Measurements from ENCODE around the gene PET100.

PET100 gene

GRCh38 chr19:7645163-7645562 lies 15.6 kb downstream of the PET100 start:
- DNase-seq, result no peak
- Mint-ChIP-seq H3K27me3 (peaks cover 3% of the 10 kb centered on the region), H3K4me3 (no peak overlapping the region), H3K4me1 (peaks cover under 1% of the 10 kb centered on the region), H3K27ac (no peak overlapping the region), H3K9me3 (peaks cover 2% of the 10 kb centered on the region), H3K36me3 (peaks cover 15% of the 10 kb centered on the region)
- CTCF ChIA-PET, result interaction anchor here (1.4 kb wide), 1 partner anchor 36 kb away, joined by 3 read pairs; the partner anchor contains the start of gene TRAPPC5

- no peak overlapping the region for H3K27ac Mint-ChIP-seq
- H3K4me1 Mint-ChIP-seq, result no peaks in the 10 kb centered on the region
- CTCF ChIA-PET, result no interaction called here
- DNase-seq, result no peak
- H3K9me3 Mint-ChIP-seq, result no peaks in the 10 kb centered on the region
- H3K4me3 Mint-ChIP-seq, result no peak overlapping the region
- peaks cover 9% of the 10 kb centered on the region for H3K27me3 Mint-ChIP-seq
- H3K36me3 Mint-ChIP-seq, result peaks cover 11% of the 10 kb centered on the region
Observed at GRCh38 chr19:7645656-7646425, 16.2 kb downstream of the PET100 start.

DNA sequence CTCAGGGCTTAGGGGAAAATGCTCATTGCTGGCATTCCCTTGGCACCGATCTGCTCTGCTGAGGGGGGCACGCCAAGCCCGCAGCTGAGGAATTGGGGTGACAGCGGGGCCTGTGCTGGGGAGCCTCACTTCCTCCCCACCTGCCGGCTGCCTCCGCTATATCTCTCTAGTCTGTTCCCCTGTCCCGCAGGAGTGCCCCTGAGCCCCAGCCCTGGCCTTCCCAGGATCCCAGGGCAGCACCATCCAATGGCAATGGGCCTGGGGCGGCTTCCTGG lies 16.8 kb downstream of the PET100 start:
- no peak for DNase-seq

DNA sequence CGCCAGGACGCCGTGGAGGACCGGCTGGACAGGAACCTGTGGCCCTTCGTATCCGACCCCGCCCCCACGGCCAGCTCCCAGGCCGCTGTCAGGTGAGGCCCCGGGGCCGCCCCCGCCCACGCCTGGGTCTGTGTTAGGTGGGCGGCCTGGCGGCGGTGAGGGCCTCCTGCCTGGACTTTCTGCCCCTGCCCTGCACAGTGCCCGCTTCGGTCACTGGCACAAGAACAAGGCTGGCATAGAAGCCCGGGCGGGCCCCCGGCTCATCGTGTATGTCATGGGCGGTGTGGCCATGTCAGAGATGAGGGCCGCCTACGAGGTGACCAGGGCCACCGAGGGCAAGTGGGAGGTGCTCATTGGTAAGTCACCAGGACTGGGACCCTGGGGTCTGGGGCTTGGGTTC lies 17.6 kb downstream of the PET100 start:
- no peak overlapping the region for H3K4me3 Mint-ChIP-seq
- no peaks in the 10 kb centered on the region for H3K9me3 Mint-ChIP-seq
- H3K4me1 Mint-ChIP-seq, result peaks cover 3% of the 10 kb centered on the region
- H3K27ac Mint-ChIP-seq, result no peak overlapping the region
- CTCF ChIA-PET, result no interaction called here
- peaks cover 11% of the 10 kb centered on the region for H3K36me3 Mint-ChIP-seq
- no peak for DNase-seq
- H3K27me3 Mint-ChIP-seq, result peaks cover 21% of the 10 kb centered on the region

More for the DNA sequence above, 16.8 kb downstream of the PET100 start:
- Mint-ChIP-seq H3K4me3 (no peak overlapping the region), H3K36me3 (peaks cover 11% of the 10 kb centered on the region), H3K4me1 (no peaks in the 10 kb centered on the region), H3K9me3 (no peaks in the 10 kb centered on the region), H3K27me3 (peaks cover 15% of the 10 kb centered on the region), H3K27ac (no peak overlapping the region)
- CTCF ChIA-PET, result no interaction called here

- H3K36me3 Mint-ChIP-seq, result peaks cover 2% of the 10 kb centered on the region
- no peak for DNase-seq
- H3K27ac Mint-ChIP-seq, result no peak overlapping the region
- H3K4me3 Mint-ChIP-seq, result no peak overlapping the region
- H3K27me3 Mint-ChIP-seq, result peaks cover 25% of the 10 kb centered on the region
- CTCF ChIA-PET, result interaction anchor here (7.3 kb wide), 1 partner anchor 33 kb away, joined by 38 read pairs; the partner anchor contains the start of gene TRAPPC5
- no peaks in the 10 kb centered on the region for H3K9me3 Mint-ChIP-seq
- peaks cover 12% of the 10 kb centered on the region for H3K4me1 Mint-ChIP-seq
Observed at GRCh38 chr19:7648265-7649014, 18.8 kb downstream of the PET100 start.

DNA sequence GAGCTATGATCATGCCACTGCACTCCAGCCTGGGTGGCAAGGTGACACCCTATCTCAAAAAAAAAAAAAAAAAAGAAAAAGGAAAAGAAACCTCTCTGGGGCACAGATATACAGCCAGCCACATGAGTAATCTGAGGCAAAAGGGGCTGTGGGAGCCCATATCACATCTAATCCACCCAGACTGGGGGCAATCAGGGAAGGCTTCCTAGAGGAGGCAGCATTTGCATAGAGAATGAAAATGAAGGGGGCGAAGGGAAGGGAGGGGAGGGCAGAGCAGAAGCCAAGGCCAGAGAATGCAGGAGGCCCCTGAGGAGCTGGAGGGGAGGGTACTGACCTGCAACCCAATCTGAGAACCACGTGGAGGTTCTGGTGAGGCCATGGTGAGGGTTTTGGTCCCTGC lies 20.6 kb downstream of the PET100 start:
- CTCF ChIA-PET, result interaction anchor here (1.2 to 7.3 kb wide), 2 partner anchors 12 to 31 kb away, joined by 5 to 38 read pairs; partner anchors contain the start of gene TRAPPC5
- Mint-ChIP-seq H3K27me3 (peaks cover 25% of the 10 kb centered on the region), H3K36me3 (peaks cover 2% of the 10 kb centered on the region), H3K27ac (no peak overlapping the region), H3K9me3 (no peaks in the 10 kb centered on the region), H3K4me3 (no peak overlapping the region), H3K4me1 (peaks cover 12% of the 10 kb centered on the region)
- DNase-seq, result no peak

DNA sequence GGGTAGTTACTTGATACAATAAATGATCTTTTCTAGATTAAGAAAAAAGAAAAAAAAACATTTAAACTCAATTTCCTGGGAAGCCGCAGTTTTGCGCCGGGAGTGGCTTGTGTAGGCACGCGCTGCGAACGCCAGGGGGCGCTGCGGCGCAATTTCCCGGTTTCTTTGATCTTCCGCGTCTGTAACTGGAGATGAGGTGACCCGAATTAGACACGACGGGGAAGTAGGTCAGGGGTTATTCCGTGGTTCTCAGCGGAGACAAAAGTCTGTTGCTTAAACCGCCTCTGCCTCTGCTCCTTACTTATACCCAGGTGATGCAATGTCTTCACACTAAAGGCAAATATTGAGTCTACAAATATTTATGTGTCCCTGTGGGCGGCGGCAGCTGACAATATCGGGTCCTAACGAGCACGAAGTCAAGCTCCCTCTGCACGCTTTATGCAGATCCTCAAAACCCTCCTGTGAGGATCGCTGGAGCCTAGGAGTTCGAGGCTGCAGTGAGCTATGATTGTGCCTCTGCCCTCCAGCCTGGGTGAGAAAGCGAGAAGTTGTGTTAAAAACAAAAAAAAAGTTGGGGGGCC lies 22.6 kb downstream of the PET100 start:
- Mint-ChIP-seq H3K9me3 (no peaks in the 10 kb centered on the region), H3K27ac (peak overlapping the region; percentile 81), H3K4me1 (peaks cover 19% of the 10 kb centered on the region), H3K4me3 (peak overlapping the region; percentile 36), H3K36me3 (no peaks in the 10 kb centered on the region), H3K27me3 (peaks cover 25% of the 10 kb centered on the region)
- CTCF ChIA-PET, result interaction anchor here (0.6 to 7.3 kb wide), 8 partner anchors 9 to 255 kb away, joined by 3 to 38 read pairs (median 4); partner anchors contain the start of gene TRAPPC5
- DNase-seq, result peak; percentile 89

GRCh38 chr19:7654401-7654800 lies 24.8 kb downstream of the PET100 start:
- Mint-ChIP-seq H3K36me3 (no peaks in the 10 kb centered on the region), H3K9me3 (no peaks in the 10 kb centered on the region), H3K4me3 (no peak overlapping the region), H3K27ac (no peak overlapping the region), H3K4me1 (peaks cover 38% of the 10 kb centered on the region), H3K27me3 (peaks cover 25% of the 10 kb centered on the region)
- DNase-seq, result no peak
- CTCF ChIA-PET, result interaction anchor here (1.4 to 7.3 kb wide), 2 partner anchors 11 to 27 kb away, joined by 4 to 38 read pairs; partner anchors contain the start of gene TRAPPC5

DNA sequence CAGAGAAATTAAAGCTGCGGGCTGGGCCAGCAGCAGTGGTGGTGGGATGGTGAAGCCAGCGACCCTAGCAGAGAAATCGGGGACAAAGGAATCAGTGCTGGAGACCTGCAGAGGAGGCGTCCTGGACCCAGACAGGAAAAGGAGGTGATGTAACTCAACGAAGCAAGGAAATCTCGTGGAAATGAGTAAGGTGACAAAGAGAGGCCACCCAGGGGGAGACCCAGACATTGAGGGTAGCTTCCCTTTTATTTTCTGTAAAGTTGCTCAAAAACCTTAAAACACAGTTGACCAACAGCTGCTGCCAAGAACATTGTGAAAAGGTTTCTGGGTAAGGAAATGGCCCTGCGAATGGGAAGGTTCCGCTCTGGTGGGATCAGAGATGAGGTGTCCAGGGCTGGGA lies 26.0 kb downstream of the PET100 start:
- DNase-seq, result no peak
- no peaks in the 10 kb centered on the region for H3K36me3 Mint-ChIP-seq
- CTCF ChIA-PET, result interaction anchor here (7.3 kb wide), 1 partner anchor 25 kb away, joined by 38 read pairs; the partner anchor contains the start of gene TRAPPC5
- H3K27me3 Mint-ChIP-seq, result peaks cover 18% of the 10 kb centered on the region
- H3K27ac Mint-ChIP-seq, result no peak overlapping the region
- no peak overlapping the region for H3K4me3 Mint-ChIP-seq
- peaks cover 38% of the 10 kb centered on the region for H3K4me1 Mint-ChIP-seq
- no peaks in the 10 kb centered on the region for H3K9me3 Mint-ChIP-seq

GRCh38 chr19:7657131-7657751 lies 27.6 kb downstream of the PET100 start:
- DNase-seq, result peak; percentile 40
- Mint-ChIP-seq H3K4me1 (peaks cover 34% of the 10 kb centered on the region), H3K9me3 (no peaks in the 10 kb centered on the region), H3K27me3 (peaks cover 11% of the 10 kb centered on the region), H3K27ac (peak overlapping the region; percentile 89), H3K36me3 (no peaks in the 10 kb centered on the region), H3K4me3 (no peak overlapping the region)
- CTCF ChIA-PET, result interaction anchor here (0.8 to 1.9 kb wide), 3 partner anchors 12 to 24 kb away, joined by 3 to 9 read pairs (median 6); partner anchors contain the start of genes RETN and TRAPPC5

DNA sequence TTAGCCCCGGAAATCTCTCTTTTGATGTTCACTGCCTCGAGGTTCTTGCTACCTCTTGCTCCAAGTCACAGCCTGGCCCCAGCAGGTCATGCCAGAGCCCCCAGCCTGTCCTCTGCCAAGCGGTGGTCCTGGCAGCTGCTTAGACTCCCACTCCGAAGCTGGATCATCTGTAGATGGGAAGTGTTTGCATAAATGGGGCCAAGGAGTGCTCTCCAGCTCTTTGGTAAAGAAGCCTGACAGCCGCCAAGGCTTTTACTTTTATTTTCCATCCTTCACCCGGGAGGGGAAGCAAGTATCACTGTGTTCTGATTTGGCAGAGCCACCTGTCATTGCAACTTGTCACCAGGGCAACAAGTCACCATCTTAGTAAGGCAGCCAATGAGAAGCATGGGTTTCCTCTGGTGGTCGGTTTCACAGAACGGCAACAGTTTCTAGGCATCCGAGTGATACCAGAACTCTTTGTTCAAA lies 28.7 kb downstream of the PET100 start:
- H3K4me3 Mint-ChIP-seq, result peak overlapping the region; percentile 64
- CTCF ChIA-PET, result no interaction called here
- H3K4me1 Mint-ChIP-seq, result peaks cover 27% of the 10 kb centered on the region
- DNase-seq, result peak; percentile 77
- H3K27ac Mint-ChIP-seq, result peak overlapping the region; percentile 89
- peaks cover 9% of the 10 kb centered on the region for H3K27me3 Mint-ChIP-seq
- no peaks in the 10 kb centered on the region for H3K36me3 Mint-ChIP-seq
- H3K9me3 Mint-ChIP-seq, result no peaks in the 10 kb centered on the region

- CTCF ChIA-PET, result interaction anchor here (1.3 to 1.5 kb wide), 2 partner anchors 9 to 11 kb away, joined by 3 to 5 read pairs; no protein-coding TSS in a partner anchor
- H3K27me3 Mint-ChIP-seq, result peaks cover 15% of the 10 kb centered on the region
- no peak overlapping the region for H3K4me3 Mint-ChIP-seq
- no peak for DNase-seq
- H3K4me1 Mint-ChIP-seq, result peaks cover 21% of the 10 kb centered on the region
- H3K9me3 Mint-ChIP-seq, result no peaks in the 10 kb centered on the region
- H3K27ac Mint-ChIP-seq, result no peak overlapping the region
- no peaks in the 10 kb centered on the region for H3K36me3 Mint-ChIP-seq
Observed at GRCh38 chr19:7661744-7662538, 32.3 kb downstream of the PET100 start.

DNA sequence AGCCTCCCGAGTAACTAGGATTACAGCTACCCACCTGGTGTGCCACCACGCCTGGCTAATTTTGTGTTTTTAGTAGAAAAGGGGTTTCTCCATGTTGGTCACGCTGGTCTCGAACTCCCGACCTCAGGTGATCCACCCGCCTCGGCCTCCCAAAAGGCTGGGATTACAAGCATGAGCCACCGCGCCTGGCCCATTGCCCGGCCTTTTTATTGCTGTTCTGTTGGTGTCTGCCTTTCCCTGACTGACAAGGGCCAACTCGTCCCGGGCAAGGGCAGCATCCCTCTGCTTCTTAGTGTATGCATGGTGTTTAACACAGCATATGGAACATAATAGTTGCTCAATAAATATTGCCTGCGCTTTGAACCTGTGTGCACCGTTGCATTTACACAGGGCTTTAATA lies 33.1 kb downstream of the PET100 start:
- CTCF ChIA-PET, result interaction anchor here (0.9 to 1.5 kb wide), 3 partner anchors 11 to 18 kb away, joined by 3 to 5 read pairs (median 3); partner anchors contain the start of gene TRAPPC5
- Mint-ChIP-seq H3K4me1 (peaks cover 14% of the 10 kb centered on the region), H3K9me3 (no peaks in the 10 kb centered on the region), H3K27ac (no peak overlapping the region), H3K27me3 (peaks cover 21% of the 10 kb centered on the region), H3K36me3 (no peaks in the 10 kb centered on the region), H3K4me3 (no peak overlapping the region)
- peak; percentile 14 for DNase-seq
